Activated naive CD8-positive, alpha-beta T cell treated with anti-CD3 and anti-CD28 coated beads, Interleukin-2, amount 50 U/mL, for 16 hours (primary cell): ENCODE results near the gene PTTG1IP.

ENCODE experiments used
- DNase-seq: peaks from one replicate; pipeline ENCODE4 v3.0.0-alpha.2; 2020; ENCODE audit warnings: low read depth, low spot score

Gene PTTG1IP

DNA sequence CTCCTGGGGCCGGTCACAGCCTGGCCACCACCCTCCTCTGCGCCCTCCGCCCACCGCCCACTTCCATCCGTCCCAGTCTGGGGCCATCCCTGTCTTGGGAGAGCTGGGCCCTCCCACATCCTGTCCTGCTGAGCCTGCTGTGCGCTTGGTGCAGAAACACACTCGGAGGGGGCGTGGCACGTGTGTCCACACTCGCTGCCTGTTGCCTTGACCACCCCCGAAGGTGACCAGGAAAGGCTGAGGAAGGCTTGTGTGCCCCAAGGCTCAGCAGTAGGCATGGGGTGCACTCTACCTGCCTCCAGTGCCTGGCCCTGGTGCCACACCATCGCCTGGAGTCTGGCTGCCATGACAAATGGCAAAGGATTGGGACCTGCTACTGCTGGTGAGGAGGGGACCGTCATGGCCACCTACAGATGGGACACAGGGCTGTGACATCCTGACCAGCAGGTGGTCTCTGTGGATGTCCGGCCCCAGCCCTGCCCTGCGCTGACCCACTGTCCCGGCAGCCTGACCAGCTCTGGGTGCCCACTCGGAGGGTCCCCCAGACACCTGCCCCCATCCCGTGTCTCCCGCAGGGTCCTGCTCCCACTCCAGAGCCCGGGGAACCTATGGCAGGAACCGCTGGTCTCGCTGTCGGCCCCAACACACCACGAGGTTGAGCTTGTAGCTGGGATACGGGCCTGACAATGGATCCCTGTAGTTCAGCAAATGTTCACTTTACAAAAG lies 23.2 kb upstream of the PTTG1IP start:
- no peak for DNase-seq

DNA sequence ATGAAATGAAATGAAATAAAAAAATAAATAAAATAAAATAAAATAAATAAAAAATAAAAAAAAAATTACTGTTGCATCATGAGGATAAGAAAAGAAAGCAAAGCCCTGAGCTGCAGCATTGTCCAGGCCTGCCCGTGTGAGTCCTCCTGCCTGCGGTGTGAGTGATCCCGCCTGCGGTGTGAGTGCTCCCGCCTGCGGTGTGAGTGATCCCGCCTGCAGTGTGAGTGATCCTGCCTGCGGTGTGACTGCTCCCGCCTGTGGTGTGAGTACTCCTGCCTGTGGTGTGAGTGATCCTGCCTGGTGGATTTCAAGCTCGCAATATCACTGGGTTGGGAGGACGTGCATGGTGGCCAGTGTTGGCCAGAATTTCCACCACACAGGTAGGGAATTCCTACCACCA lies 22.4 kb upstream of the PTTG1IP start:
- no peak for DNase-seq

- no peak for DNase-seq
Observed at GRCh38 chr21:44894687-44895302, 21.3 kb upstream of the PTTG1IP start.

DNA sequence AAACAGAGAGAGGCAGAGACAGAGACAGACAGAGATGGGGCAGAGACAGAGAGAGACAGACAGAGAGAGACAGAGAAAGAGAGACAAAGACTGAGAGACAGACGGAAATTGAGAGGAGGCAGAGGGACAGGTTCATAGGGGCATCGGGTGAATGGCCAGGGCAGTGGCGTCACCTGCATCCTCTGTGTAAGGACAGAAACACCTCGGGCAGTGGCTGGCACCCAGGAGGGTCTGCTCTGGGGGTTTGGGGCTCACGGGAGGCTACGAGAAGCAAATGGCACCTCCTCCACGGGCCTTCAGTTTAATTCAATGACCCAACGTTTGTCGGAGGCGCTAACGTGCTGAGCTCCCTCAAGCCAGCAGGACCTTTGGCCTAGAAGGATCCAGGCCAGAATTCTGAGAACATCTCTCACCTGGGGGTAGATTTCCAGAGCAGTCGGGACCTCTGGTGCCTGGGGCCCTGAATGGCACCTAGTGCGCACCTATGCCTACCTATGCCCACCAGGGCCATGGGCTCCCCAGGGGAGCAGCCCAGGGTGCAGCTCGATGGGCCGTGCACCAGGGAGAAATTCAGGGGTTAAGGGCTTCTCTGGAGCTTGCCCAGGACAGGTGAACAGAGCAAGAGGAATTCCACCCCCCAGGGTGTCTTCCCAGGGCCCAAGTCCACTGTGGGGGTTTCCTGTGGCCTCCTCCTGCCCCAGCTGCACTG lies 20.6 kb upstream of the PTTG1IP start:
- no peak for DNase-seq

DNA sequence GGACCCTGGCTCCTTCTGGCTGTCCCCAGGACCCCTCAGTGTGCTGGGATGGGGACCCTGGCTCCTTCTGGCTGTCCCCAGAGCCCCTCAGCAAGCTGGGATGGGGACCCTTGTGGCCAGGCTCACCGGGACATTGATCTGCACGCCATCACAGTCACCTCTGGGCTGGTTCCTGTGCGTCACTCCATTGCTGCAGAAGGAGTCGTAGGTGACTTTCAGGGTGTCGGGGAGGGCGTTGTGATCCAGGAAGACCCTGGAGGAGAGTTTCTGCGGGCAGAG lies 19.7 kb upstream of the PTTG1IP start:
- no peak for DNase-seq

DNA sequence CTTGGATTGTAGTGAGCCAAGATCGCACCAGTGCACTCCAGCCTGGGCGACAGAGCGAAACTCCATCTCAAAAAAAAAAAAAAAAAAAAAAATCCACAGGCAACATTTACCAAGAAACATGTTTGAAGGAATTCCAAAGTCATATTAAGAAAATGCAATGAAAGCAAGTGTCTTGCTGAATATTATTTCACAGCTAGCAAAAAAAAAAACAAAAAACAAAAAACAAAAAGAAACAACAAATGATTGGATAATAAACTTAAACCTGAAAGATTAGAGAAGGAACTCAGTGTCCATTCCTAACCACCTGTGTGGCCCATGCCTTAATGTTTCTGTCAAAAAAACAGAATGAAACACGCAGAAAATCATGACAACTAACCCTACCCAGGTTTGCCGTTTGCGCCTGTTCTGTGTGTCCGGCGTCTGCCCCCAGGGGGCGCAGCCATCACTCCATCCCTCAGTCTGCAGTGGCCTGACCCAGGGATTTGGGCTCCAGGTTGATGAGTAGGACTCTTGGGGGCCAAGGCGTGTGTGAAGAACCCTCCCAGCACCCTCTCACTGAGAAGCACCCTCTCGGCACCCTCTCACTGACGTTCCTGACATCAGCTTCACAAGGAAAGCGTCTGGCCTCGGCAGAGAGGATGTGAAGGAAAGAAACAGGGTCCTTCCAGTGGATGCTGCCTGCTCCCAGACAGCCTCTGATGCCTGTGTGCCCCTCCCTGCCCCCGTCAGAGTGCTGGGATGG lies 19.2 kb upstream of the PTTG1IP start:
- DNase-seq, result peak; percentile 58

GRCh38 chr21:44892095-44892494 lies 18.6 kb upstream of the PTTG1IP start:
- no peak for DNase-seq

GRCh38 chr21:44891631-44892031 lies 18.1 kb upstream of the PTTG1IP start:
- DNase-seq, result no peak

GRCh38 chr21:44890961-44891541 lies 17.6 kb upstream of the PTTG1IP start:
- DNase-seq, result no peak

DNA sequence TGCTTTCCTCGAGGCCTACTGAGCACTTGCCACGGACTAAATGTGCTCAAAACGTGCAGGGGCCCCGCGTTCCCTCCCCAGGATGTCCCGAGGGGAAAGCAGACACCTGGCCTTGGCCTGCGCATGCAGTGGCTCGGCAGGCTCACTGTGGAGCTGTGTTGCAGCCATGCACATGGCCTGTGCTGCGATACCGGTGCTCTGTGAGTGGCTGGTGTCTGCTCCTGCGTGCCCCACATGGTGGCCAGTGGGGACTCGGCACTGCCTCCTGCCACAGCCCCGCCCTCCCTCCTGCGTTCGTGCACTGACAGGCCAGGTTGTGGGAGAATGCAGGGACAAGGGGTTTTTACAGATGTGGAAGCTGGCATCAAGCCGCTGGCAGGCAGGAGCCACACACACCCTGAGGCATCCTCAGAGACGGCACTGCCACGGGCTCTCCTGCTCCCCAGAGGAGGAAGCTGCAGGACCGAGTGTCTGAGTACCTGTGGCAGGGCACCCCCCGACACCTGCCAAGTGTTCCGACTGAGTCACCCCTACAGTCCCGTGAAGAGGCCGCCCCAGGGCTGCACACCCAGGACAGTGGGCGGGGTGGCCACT lies 16.9 kb upstream of the PTTG1IP start:
- no peak for DNase-seq

GRCh38 chr21:44889625-44890337 lies 16.3 kb upstream of the PTTG1IP start:
- no peak for DNase-seq

DNA sequence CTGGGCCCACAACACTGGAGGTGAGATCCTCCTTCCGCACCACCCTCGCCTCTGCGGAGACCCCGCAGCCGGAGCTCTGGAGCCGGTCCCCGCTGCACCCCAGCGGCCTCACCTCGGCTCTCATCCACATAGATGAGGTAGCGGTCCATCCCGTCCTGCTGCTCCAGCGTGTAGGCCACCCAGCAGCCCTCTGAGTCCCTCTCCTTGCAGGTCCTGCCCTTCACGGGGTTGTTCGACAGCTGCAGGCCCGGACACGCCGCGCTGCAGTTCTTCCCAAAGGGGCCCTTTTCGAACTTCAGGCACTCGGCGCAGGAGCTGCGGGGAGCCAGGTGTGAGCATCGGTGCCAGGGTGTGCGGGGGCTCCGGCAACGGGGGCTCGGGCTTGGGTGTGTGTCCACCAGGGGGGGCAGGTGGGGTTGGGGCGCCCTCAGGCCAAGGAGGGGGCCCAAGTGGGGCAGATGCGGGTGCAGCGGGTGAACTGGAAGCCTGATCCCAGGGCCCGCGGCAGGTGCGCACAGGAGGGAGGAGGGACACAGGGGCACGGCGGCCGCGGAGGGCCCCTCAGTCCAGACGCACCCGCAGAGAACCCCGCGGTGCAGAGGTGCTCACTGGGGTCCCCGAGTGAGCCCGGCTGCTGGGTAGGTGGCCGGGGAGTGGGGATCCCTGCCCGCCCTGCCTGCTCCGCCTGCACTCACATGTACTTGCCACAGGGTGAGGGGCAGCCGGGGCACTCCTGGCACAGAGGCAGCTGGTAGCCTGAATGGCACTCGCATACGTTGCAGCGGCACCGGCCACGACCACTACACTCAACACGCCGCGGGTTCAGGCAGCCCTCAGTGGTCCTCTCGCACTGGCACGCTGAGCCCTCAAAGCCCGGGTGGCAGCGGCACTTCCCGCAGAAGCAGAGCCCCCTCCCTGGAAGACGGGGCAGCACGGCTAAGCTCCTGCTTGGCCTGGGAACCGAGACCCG lies 15.4 kb upstream of the PTTG1IP start:
- DNase-seq, result no peak

DNA sequence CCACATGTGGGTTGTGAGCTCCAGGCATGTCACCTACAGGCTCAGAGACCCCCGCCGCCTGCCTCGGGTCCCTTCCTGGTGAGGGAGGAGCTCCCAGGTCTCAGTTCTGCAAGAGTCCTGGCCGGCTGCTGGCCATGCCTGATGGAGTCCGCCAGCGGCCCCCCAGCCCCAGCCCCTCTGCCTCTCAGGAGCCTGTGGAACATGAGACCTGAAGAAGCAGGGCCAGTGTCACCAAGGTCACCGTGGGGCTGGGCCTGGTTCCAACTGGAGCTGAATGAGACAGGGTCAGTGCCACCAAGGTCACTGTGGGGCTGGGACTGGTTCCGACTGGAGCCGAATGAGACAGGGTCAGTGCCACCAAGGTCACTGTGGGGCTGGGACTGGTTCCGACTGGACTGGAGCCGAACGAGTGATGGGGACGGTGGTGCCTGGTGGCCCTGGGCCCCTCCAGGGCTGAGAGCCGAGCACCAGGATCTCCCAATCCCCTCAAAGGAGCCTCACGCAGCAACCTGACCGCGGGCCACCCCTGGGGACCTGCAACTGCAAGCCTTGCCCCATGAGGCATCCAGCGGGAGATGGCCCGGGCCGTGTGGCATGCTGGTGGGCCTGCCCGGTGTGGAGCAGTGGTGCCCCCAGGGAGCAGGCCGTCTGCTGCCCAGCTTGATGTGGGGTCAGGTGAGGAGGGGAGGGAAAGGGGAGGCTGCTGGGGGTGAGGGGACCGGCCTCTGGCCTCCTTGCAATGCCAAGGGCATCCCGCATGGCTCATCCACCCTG lies 14.5 kb upstream of the PTTG1IP start:
- DNase-seq, result no peak

DNA sequence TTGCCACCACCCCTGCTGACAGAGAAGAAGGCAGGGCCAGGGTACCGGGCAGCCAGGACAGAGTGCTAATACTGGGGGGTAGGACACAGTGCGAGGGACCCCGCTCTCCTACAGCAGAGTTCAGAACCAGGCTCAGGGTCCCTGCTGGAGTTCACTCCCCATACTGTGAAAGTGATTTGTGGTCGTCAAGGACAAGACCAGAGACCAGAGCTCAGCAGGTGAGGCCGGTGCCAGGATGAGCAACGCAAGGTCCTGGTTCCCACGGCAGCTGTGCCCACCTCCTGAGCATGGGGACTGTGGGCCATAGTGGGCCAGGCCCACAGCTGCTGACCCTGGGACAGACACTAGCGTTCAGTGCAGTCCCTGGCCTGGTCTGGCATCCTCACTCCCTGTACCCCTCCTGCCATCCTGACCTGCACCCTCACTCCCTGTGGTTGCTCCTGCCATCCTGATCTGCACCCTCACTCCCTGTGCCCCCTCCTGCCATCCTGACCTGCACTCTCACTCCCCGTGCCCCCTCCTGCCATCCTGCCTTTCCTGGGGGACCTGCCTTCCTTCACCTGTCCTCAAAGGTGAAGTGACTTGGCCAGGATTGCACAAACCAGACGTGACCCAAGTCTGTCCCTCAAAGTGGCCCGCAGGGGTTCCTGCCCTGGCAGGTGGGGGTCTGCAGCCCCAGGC lies 13.8 kb upstream of the PTTG1IP start:
- DNase-seq, result no peak

GRCh38 chr21:44886113-44887075 lies 12.9 kb upstream of the PTTG1IP start:
- no peak for DNase-seq

- DNase-seq, result no peak
Observed at GRCh38 chr21:44885615-44886014, 12.1 kb upstream of the PTTG1IP start.

- DNase-seq, result no peak
Observed at GRCh38 chr21:44884097-44884496, 10.6 kb upstream of the PTTG1IP start.
